ENCODE results near the gene LMAN1. TPM values are rescaled to one million over a fixed set of nuclear protein-coding genes. Genes with fewer than 3 reads are reported as not detected.
A peak's percentile ranks its signal among the peaks of the same experiment; 100 is the strongest.

Gene LMAN1
- total RNA-seq, 2 experiments from 2014 or later = 23.9 to 26.1 TPM

- peak overlapping the region; percentile 85 for H3K4me3 ChIP-seq (ENCODE audit: low read length)
- intact Hi-C loops (cut with DNase I, micrococcal nuclease) = loop anchor here (2.0 to 10.0 kb wide), 5 partner anchors 213 to 1733 kb away; partner anchors contain the start of gene NARS1 (in 1 of the 2)
- no peaks in the 10 kb centered on the region for H3K27me3 ChIP-seq (ENCODE audit: control insufficient read depth in 1 of 2, insufficient read depth in 2 of 2, low read length in 2 of 2)
- DNase-seq (peak in 3 of 14 experiments; percentile 41 to 66 (median 60)), ATAC-seq (ENCODE audit: poor library complexity) (peak; percentile 25)
- no peak for TF ChIP-seq CTCF (IDR thresholded peaks at IDR 0.05)
- H3K9me3 ChIP-seq (ENCODE audit: control insufficient read depth in 1 of 2, insufficient read depth in 1 of 2, low read length in 2 of 2) = no peaks in the 10 kb centered on the region
- peaks cover 46% of the 10 kb centered on the region for H3K4me1 Mint-ChIP-seq (ENCODE audit: low read depth)
- H3K27me3 Mint-ChIP-seq = no peaks in the 10 kb centered on the region
- CTCF ChIA-PET = interaction anchor here (0.7 kb wide), 1 partner anchor 218 kb away, joined by 5 read pairs; the partner anchor contains the start of gene SEC11C
- peaks cover 25% of the 10 kb centered on the region for H3K36me3 ChIP-seq (ENCODE audit: insufficient read depth, low read length)
- H3K9me3 Mint-ChIP-seq = no peaks in the 10 kb centered on the region
- peak overlapping the region; percentile 81 for H3K27ac Mint-ChIP-seq
- peak overlapping the region; percentile 83 to 92 for H3K27ac ChIP-seq (ENCODE audit: low read depth in 1 of 2, low read length in 2 of 2)
- POLR2A ChIA-PET = no interaction called here
- H3K36me3 Mint-ChIP-seq (ENCODE audit: low read depth) = peaks cover 28% of the 10 kb centered on the region
- H3K4me1 ChIP-seq (ENCODE audit: insufficient read depth, low read length) = peaks cover 14% of the 10 kb centered on the region
- H3K4me3 Mint-ChIP-seq = peak overlapping the region; percentile 92
These were observed 1.1 kb downstream of the LMAN1 start for GRCh38 chr18:59357928-59358327.

- H3K36me3 Mint-ChIP-seq (ENCODE audit: low read depth) = peaks cover 58% of the 10 kb centered on the region
- DNase-seq (no peak), ATAC-seq (ENCODE audit: poor library complexity) (no peak)
- H3K27me3 ChIP-seq (ENCODE audit: control insufficient read depth in 1 of 2, insufficient read depth in 2 of 2, low read length in 2 of 2) = no peaks in the 10 kb centered on the region
- no peak for TF ChIP-seq CTCF (IDR thresholded peaks at IDR 0.05)
- H3K4me1 Mint-ChIP-seq (ENCODE audit: low read depth) = peaks cover 46% of the 10 kb centered on the region
- no peak overlapping the region for H3K4me3 Mint-ChIP-seq
- H3K9me3 Mint-ChIP-seq = no peaks in the 10 kb centered on the region
- H3K4me3 ChIP-seq (ENCODE audit: low read length) = no peak overlapping the region
- no peaks in the 10 kb centered on the region for H3K27me3 Mint-ChIP-seq
- no peak overlapping the region for H3K27ac ChIP-seq (ENCODE audit: low read depth in 1 of 2, low read length in 2 of 2)
- CTCF ChIA-PET = interaction anchor here (1.4 to 1.6 kb wide), 2 partner anchors 11 to 48 kb away, joined by 4 read pairs; no protein-coding TSS in a partner anchor
- H3K36me3 ChIP-seq (ENCODE audit: insufficient read depth, low read length) = peaks cover 51% of the 10 kb centered on the region
- POLR2A ChIA-PET = no interaction called here
- no peaks in the 10 kb centered on the region for H3K9me3 ChIP-seq (ENCODE audit: control insufficient read depth in 1 of 2, insufficient read depth in 1 of 2, low read length in 2 of 2)
- intact Hi-C loops (cut with DNase I, micrococcal nuclease) = loop anchor here (10.0 kb wide), 4 partner anchors 210 to 1730 kb away; partner anchors contain the start of gene NARS1 (in 1 of the 2)
- H3K4me1 ChIP-seq (ENCODE audit: insufficient read depth, low read length) = peaks cover 7% of the 10 kb centered on the region
- no peak overlapping the region for H3K27ac Mint-ChIP-seq
These were observed 4.3 kb downstream of the LMAN1 start for GRCh38 chr18:59354731-59355130.

DNA sequence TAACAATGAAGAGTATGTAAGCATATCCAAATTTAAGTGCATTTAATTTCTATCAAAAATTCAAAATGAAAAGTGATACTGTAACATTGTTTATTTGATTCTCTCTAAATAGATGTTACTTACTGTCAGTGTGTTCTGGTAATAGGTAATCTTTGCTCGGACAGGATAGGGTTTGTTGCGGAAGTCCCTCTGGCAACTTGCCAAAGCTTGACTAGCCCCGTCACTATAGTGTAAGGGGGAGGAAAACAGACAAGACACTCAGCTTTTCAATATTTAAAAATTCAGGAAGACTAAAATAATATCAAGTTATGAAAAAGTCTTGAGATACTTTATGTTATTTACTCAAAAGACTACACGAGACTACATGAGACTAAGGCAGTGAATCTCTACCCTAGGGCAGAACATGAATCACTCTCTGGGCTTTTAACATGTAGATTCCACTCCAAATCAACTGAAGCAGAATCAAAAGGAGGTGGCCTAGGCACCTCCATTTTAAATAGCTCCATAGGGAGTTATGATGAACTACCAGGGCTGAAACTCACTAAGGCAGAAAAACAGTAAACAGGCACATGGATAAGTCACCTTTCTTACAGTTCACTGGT lies 5.9 kb downstream of the LMAN1 start:
- TF ChIP-seq CTCF (IDR thresholded peaks at IDR 0.05) = no peak
- no peaks in the 10 kb centered on the region for H3K9me3 Mint-ChIP-seq
- Histone ChIP-seq H3K9me3 (ENCODE audit: control insufficient read depth in 1 of 2, insufficient read depth in 1 of 2, low read length in 2 of 2) (no peaks in the 10 kb centered on the region), H3K36me3 (ENCODE audit: insufficient read depth, low read length) (peaks cover 66% of the 10 kb centered on the region), H3K27me3 (ENCODE audit: control insufficient read depth in 1 of 2, insufficient read depth in 2 of 2, low read length in 2 of 2) (no peaks in the 10 kb centered on the region), H3K4me3 (ENCODE audit: low read length) (no peak overlapping the region), H3K4me1 (ENCODE audit: insufficient read depth, low read length) (no peaks in the 10 kb centered on the region), H3K27ac (ENCODE audit: low read depth in 1 of 2, low read length in 2 of 2) (no peak overlapping the region)
- ChIA-PET POLR2A (no interaction called here), CTCF (interaction anchor here (1.4 kb wide), 1 partner anchor 18 kb away, joined by 3 read pairs; no protein-coding TSS in a partner anchor)
- ATAC-seq (ENCODE audit: poor library complexity) (no peak), DNase-seq (no peak)
- intact Hi-C loops (cut with DNase I, micrococcal nuclease) = loop anchor here (10.0 kb wide), 4 partner anchors 208 to 1728 kb away; partner anchors contain the start of gene NARS1 (in 1 of the 2)
- H3K4me1 Mint-ChIP-seq (ENCODE audit: low read depth) = peaks cover 38% of the 10 kb centered on the region
- H3K36me3 Mint-ChIP-seq (ENCODE audit: low read depth) = peaks cover 68% of the 10 kb centered on the region
- H3K27me3 Mint-ChIP-seq = no peaks in the 10 kb centered on the region
- peak overlapping the region; percentile 58 for H3K27ac Mint-ChIP-seq
- H3K4me3 Mint-ChIP-seq = no peak overlapping the region

All from CD4-positive, alpha-beta T cell (primary cell).